GM12875 (cell line): Measurements from ENCODE around the gene RGS3.

Source experiments
- H3K4me3 ChIP-seq: one replicate; pipeline ENCODE4 v1.5.1; 2011; ENCODE audit warnings: low read depth, low read length, control low read depth
- TF ChIP-seq, protein P1 (sequence below): IDR thresholded peaks from 2 replicates; pipeline ENCODE4 v1.5.1; 2011; ENCODE audit warnings: low read depth, mild to moderate bottlenecking, control low read depth, inconsistent platforms, low read length, moderate library complexity, borderline replicate concordance; ENCODE audit not compliant: insufficient read depth

The RGS3 gene

DNA sequence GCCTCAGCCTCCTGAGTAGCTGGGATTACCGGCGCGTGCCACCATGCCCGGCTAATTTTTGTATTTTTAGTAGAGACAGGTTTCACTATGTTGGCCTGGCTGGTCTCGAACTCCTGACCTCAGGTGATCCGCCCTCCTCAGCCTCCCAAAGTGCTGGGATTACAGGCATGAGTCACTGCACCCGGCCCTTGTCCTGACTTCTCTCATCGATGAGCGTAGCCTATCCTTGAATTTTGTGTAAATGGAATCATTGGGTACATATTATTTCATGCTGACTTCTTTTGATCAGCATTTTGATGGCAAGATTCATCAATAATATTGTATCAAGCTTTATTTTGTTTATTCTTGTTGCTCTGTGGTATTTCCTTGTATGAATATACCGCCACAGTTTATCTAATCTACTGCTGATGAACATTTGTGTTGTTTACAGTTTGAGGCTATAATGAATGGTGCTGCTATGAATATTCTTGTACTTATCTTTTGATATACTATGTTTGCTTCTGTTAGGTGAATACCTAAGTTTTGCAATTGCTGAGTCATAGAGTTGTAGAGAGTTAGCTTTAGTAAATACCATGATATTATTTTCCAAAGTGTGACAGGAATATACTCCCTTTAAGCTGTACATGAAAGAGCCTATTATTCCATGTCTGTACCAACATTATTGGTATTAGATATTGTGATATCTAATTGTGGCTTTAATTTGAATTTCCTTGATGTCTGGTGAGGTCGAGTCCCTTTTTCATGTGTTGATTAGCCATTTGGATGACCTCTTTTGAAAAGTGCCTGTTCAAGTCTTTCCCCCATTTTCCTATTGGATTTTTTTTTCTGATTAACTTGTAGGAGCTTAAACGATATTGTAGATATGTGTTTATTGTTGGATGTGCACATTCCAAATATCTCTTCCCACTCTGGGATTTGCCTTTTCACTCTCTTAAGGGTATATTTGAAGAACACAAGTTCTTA lies 107.5 kb downstream of the RGS3 start:
- no peak overlapping the region for H3K4me3 ChIP-seq
- TF ChIP-seq, protein P1, sequence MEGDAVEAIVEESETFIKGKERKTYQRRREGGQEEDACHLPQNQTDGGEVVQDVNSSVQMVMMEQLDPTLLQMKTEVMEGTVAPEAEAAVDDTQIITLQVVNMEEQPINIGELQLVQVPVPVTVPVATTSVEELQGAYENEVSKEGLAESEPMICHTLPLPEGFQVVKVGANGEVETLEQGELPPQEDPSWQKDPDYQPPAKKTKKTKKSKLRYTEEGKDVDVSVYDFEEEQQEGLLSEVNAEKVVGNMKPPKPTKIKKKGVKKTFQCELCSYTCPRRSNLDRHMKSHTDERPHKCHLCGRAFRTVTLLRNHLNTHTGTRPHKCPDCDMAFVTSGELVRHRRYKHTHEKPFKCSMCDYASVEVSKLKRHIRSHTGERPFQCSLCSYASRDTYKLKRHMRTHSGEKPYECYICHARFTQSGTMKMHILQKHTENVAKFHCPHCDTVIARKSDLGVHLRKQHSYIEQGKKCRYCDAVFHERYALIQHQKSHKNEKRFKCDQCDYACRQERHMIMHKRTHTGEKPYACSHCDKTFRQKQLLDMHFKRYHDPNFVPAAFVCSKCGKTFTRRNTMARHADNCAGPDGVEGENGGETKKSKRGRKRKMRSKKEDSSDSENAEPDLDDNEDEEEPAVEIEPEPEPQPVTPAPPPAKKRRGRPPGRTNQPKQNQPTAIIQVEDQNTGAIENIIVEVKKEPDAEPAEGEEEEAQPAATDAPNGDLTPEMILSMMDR, result no peak

DNA sequence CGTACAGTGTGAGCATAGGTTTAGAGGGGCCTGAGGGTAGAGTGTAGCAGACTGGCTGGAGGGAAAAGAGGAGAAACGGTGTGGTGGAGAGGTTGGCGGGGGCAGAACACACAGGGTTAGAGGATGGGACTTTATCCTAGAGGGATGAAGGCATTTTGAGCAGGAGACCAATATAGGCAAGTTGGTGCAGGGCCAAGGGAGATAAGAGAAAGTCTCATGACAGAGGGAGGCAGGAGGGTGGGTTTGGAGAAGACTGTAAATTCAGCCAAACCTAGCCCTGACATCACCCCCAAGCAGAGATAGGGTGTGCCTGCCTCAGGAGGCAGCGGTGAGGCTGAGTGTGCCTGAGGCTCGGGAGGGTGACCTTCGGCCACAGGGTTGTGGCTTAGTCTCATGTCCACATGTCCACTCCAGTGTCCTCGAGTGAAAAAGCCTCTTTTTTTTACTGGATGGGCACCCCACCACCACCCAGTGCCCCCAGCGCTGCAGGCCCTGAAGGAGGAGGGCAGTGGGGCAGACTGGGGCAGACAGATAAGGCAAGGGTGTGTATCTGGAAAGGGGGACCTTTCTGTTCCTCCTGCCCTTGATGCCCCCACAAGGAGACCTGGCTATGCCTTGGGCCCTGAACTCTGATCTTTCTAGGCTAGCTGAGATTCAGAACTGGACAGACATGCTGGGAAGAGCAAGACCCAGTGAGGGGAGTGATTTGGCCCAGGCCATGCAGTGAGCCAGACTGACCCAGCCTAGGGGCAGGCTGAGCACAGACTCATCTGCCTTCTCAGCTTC lies 108.7 kb downstream of the RGS3 start:
- no peak overlapping the region for H3K4me3 ChIP-seq

GRCh38 chr9:113573046-113573958 lies 109.8 kb downstream of the RGS3 start:
- no peak overlapping the region for H3K4me3 ChIP-seq
- TF ChIP-seq, protein P1, result no peak

More for the DNA sequence above, 108.7 kb downstream of the RGS3 start:
- TF ChIP-seq, protein P1, result no peak

GRCh38 chr9:113573959-113574352 lies 110.4 kb downstream of the RGS3 start:
- TF ChIP-seq, protein P1, result no peak

DNA sequence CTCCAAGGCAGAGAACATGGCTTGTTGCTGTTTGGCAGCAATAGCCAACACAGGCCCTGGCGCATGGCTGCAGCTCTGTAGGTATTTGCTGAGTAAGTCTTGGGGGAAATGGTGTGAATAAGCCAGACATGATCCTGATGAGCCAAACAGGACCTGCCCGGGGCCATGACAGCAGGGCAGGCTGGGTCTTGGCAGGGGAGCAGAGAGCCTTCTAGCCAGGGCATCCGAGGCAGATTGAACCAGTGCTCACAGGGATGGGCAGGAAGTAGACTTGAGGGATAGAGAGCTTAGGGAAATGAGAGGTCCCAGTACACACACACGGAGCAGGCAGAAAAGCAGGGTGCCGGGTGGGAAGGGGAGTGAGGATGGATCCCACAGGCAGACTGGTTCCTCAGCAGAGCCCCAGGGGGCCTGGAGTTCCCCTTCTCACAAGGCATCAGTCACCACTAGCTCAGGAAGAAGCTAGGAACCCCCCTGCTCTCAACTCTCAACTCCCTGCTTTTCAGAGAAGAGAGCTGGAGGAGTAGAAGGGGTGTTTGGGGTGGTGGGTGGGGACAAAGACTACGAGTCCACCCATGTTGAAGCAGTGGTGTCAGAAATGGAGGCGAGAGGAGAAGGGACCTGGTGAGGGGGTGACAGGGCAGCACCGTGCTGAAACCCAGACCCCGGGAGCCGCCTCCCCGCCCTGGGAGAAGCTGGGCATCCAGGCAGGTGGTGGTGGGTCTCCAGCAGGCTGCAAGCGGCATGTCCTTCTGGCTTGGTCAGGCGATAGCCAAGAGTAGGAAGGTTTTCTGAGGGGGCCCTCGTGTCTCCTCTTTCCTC lies 111.1 kb downstream of the RGS3 start:
- TF ChIP-seq, protein P1, result no peak
- no peak overlapping the region for H3K4me3 ChIP-seq

More at GRCh38 chr9:113573959-113574352, 110.4 kb downstream of the RGS3 start:
- no peak overlapping the region for H3K4me3 ChIP-seq
